Esophagus squamous epithelium (tissue), 5 donors: ENCODE results near the gene VWA5B2. TPM values are rescaled to one million over a fixed set of nuclear protein-coding genes. Genes with fewer than 3 reads are reported as not detected.

ENCODE experiments used
- DNase-seq: peaks from one replicate; lab custom pipeline; 2025; lab: John Stamatoyannopoulos, UW
- H3K27ac ChIP-seq, 4 donors: fragments of 200-600 bp; sonication (generic); one replicate each; pipeline ENCODE4 v1.5.1; 2016 to 2019; ENCODE audit warnings: mild to moderate bottlenecking in 1 of 4
- H3K27me3 ChIP-seq, 4 donors: fragments of 200-600 bp; sonication (generic); 1 replicate in 3 of 4; 2 replicates in 1 of 4; pipeline versions ENCODE4 v1.5.1 to v1.6.0; 2017 to 2021; ENCODE audit warnings: antibody characterized with exemption in 1 of 4
- H3K36me3 ChIP-seq, 3 donors: fragments of 200-600 bp; sonication (generic); one replicate each; pipeline ENCODE4 v1.5.1; 2016 to 2019
- H3K4me1 ChIP-seq, 3 donors: fragments of 200-600 bp; sonication (generic); one replicate each; pipeline ENCODE4 v1.5.1; 2017 to 2019
- H3K4me3 ChIP-seq, 4 donors: fragments of 200-600 bp; sonication (generic); 1 replicate in 3 of 4; 2 replicates in 1 of 4; pipeline ENCODE4 v1.5.1; 2016 to 2019; ENCODE audit warnings: mild to moderate bottlenecking in 2 of 4, moderate library complexity in 1 of 4
- H3K9me3 ChIP-seq, 3 donors: fragments of 200-600 bp; sonication (generic); one replicate each; pipeline ENCODE4 v1.5.1; 2016 to 2019
- CTCF ChIP-seq, 6 experiments: fragments of 450-650 bp in 4 of 6; fragments of 200-600 bp in 2 of 6; sonication (generic) in 2 of 6; IDR thresholded peaks; one replicate each; pipeline ENCODE4 v1.5.1; 2016 to 2019; ENCODE audit warnings: antibody characterized with exemption in 6 of 6, mild to moderate bottlenecking in 4 of 6, moderate library complexity in 4 of 6
- POLR2A ChIP-seq, 4 donors: fragments of 450-650 bp; IDR thresholded peaks; one replicate each; pipeline ENCODE4 v1.6.1; 2017; ENCODE audit warnings: antibody characterized with exemption in 4 of 4, mild to moderate bottlenecking in 4 of 4, moderate library complexity in 3 of 4
- WGBS, 2 donors: methylation state at CpG; one replicate each; pipeline ENCODE4 v1.1.5; 2018; 5-methylcytosine and 5-hydroxymethylcytosine counted together
- intact Hi-C: fragments of 100-400 bp; cut with DNase I; formaldehyde crosslinking; loops from one replicate; pipeline ENCODE4 v1.15.0; 2022
- total RNA-seq, 4 donors: library from RNA; depleted of rRNA; stranded (reverse); fragments of >200 nt; gene quantifications; one replicate each; pipeline ENCODE4 v1.1.0, GENCODE V29; 2016
- donor health status: DM: yes; HTN: yes; CAD: no.

Gene VWA5B2
- total RNA-seq, 4 donors from 2014 or later, result 0.22 TPM; not detected in 3

GRCh38 chr3:184257083-184257915 is 27.9 kb downstream of the VWA5B2 start:
- TF ChIP-seq CTCF (IDR thresholded peaks at IDR 0.05), result no peak
- 84 to 90% methylated on average over 12 to 14 of the region's 23 CpGs for WGBS, 2 donors
- no peak for DNase-seq
- H3K27ac ChIP-seq, result no peak overlapping the region
- peaks cover 19 to 31% (median 28%) of the 10 kb centered on the region in 3 donors for H3K4me1 ChIP-seq
- H3K9me3 ChIP-seq, result no peaks in the 10 kb centered on the region
- H3K36me3 ChIP-seq, result peaks cover 0 to 16% (median 4%) of the 10 kb centered on the region in 3 donors
- H3K27me3 ChIP-seq, result peaks cover 11 to 42% (median 13%) of the 10 kb centered on the region in 4 donors
- H3K4me3 ChIP-seq, result no peak overlapping the region
- intact Hi-C loops, result no loop called here

GRCh38 chr3:184258926-184259325 is 29.5 kb downstream of the VWA5B2 start:
- peaks cover 23 to 37% (median 31%) of the 10 kb centered on the region in 3 donors for H3K4me1 ChIP-seq
- no peak for DNase-seq
- peaks cover 17 to 59% (median 21%) of the 10 kb centered on the region in 4 donors for H3K27me3 ChIP-seq
- peaks cover 0 to 16% (median 4%) of the 10 kb centered on the region in 3 donors for H3K36me3 ChIP-seq
- no peaks in the 10 kb centered on the region for H3K9me3 ChIP-seq
- TF ChIP-seq POLR2A (IDR thresholded peaks at IDR 0.05) (no peak), CTCF (IDR thresholded peaks at IDR 0.05) (no peak)
- no peak overlapping the region for H3K4me3 ChIP-seq
- no peak overlapping the region for H3K27ac ChIP-seq
- 84% methylated on average over 2 of the region's 5 CpGs; no CpG with 5 or more reads in 1 of the 2 donors for WGBS, 2 donors
- intact Hi-C loops, result no loop called here

- intact Hi-C loops, result no loop called here
- Histone ChIP-seq H3K4me3 (peak overlapping the region in 2 of 4 donors; percentile 50 to 70), H3K4me1 (peaks cover 23 to 37% (median 31%) of the 10 kb centered on the region in 3 donors), H3K27me3 (peaks cover 17 to 64% (median 21%) of the 10 kb centered on the region in 4 donors), H3K27ac (no peak overlapping the region), H3K36me3 (peaks cover 0 to 16% (median 4%) of the 10 kb centered on the region in 3 donors), H3K9me3 (no peaks in the 10 kb centered on the region)
- 16 to 33% methylated on average over 6 to 7 of the region's 28 CpGs for WGBS, 2 donors
- DNase-seq, result no peak
- no peak for TF ChIP-seq POLR2A (IDR thresholded peaks at IDR 0.05)
- TF ChIP-seq CTCF (IDR thresholded peaks at IDR 0.05), result no peak
These were observed 30.1 kb downstream of the VWA5B2 start for GRCh38 chr3:184259396-184259877.

- H3K27ac ChIP-seq, result no peak overlapping the region
- peaks cover 17 to 70% (median 21%) of the 10 kb centered on the region in 4 donors for H3K27me3 ChIP-seq
- WGBS, 2 donors, result 4% methylated on average over 18 to 20 of the region's 91 CpGs
These were observed 30.7 kb downstream of the VWA5B2 start for GRCh38 chr3:184259878-184260723.

More at GRCh38 chr3:184259878-184260723, 30.7 kb downstream of the VWA5B2 start:
- Histone ChIP-seq H3K4me1 (peaks cover 23 to 37% (median 31%) of the 10 kb centered on the region in 3 donors), H3K36me3 (peaks cover 0 to 16% (median 4%) of the 10 kb centered on the region in 3 donors), H3K4me3 (peak overlapping the region in 3 of 4 donors; percentile 42 to 70 (median 50)), H3K9me3 (no peaks in the 10 kb centered on the region)
- no peak for TF ChIP-seq CTCF (IDR thresholded peaks at IDR 0.05)
- no peak for TF ChIP-seq POLR2A (IDR thresholded peaks at IDR 0.05)
- intact Hi-C loops, result no loop called here
- DNase-seq, result no peak
